Pancreas (tissue), 10 donors: ENCODE results near the gene MYO7B. TPM values are rescaled to one million over a fixed set of nuclear protein-coding genes. Genes with fewer than 3 reads are reported as not detected.

Experiments
- ATAC-seq, 4 donors: fragments of 200-7000 bp; cut with Tn5 transposase; one replicate each; pipeline versions ENCODE4 v1.8.0 to v1.9.1; 2020; ENCODE audit warnings: mild to moderate bottlenecking in 4 of 4, moderate library complexity in 4 of 4
- DNase-seq, 6 donors: peaks; one replicate each; pipeline ENCODE4 v3.0.0-alpha.2; 2020
- FAIRE-seq: peaks from 2 replicates; lab custom pipeline; 2012; peaks lifted over from hg19 to GRCh38; lab: Jason Lieb, UNC
- H3K27ac ChIP-seq, 4 donors: fragments of 200-600 bp; sonication (generic); 1 replicate in 3 of 4; 2 replicates in 1 of 4; pipeline versions ENCODE4 v1.5.0 to v1.8.0; 2020
- H3K27me3 ChIP-seq, 4 donors: fragments of 200-600 bp; one replicate each; pipeline ENCODE4 v1.8.0; 2021
- H3K36me3 ChIP-seq, 3 donors: fragments of 200-600 bp; sonication (generic) in 1 of 3; one replicate each; pipeline versions ENCODE4 v1.5.0 to v1.8.0; 2020 to 2021
- H3K4me1 ChIP-seq, 3 donors: fragments of 200-600 bp; one replicate each; pipeline ENCODE4 v1.8.0; 2021
- H3K4me3 ChIP-seq, 4 donors: fragments of 200-600 bp; sonication (generic) in 2 of 4; one replicate each; pipeline versions ENCODE4 v1.5.0 to v1.8.0; 2020 to 2021
- H3K9me3 ChIP-seq, 4 donors: fragments of 200-600 bp; one replicate each; pipeline ENCODE4 v1.8.0; 2021
- CTCF ChIP-seq, 4 donors: fragments of 200-600 bp; sonication (generic) in 3 of 4; IDR thresholded peaks; one replicate each; pipeline versions ENCODE4 v1.5.0 to v1.8.0; 2021; ENCODE audit warnings: antibody characterized with exemption in 4 of 4
- WGBS, 2 donors: extraction: QIAGEN DNeasy Blood & Tissue Kit; methylation state at CpG; one replicate each; pipeline ENCODE4 v1.1.7; 2013; 5-methylcytosine and 5-hydroxymethylcytosine counted together
- intact Hi-C, 3 donors: fragments of 100-400 bp; cut with DNase I; formaldehyde crosslinking; loops; one replicate each; pipeline versions ENCODE4 v1.11.1 to v1.14.2; 2022
- polyA plus RNA-seq, 2 donors: library from polyadenylated mRNA; stranded (reverse); fragments of 200-250 nt; gene quantifications; one replicate each; pipeline ENCODE4 v1.2.3, GENCODE V29; 2013
- total RNA-seq, 6 donors: library from RNA; stranded (reverse); fragmentation: NEBNext Ultra II Directional in 4 of 6; extraction: Animal tissue kit (Norgen Biotek cat#: 25700) in 4 of 6; gene quantifications; one replicate each; pipeline versions ENCODE4 v1.2.1 to v1.2.4, GENCODE V29; 2021 to 2023
- donor health status: healthy with polysubstance abuse.
- donor health status: DM: no; HTN: no; CAD: no; lungs with moderate emphysema.
- donor health status: DM: no; HTN: no; CAD: no.
- donor health status: control.
- donor health status: control.
- donor health status: Bipolar disorder and iron deficiency.
- donor health status: DM: yes; HTN: yes; CAD: no.
- donor health status: DM: no; HTN: no; CAD: no.
- donor health status: DM: no; HTN: no; CAD: no.
- donor health status: DM: yes; HTN: yes; CAD: no.

The MYO7B gene
- total and polyA plus RNA-seq, 8 donors, result 0.12 to 1.5 (median 0.83) TPM

GRCh38 chr2:127512362-127512761, 23.1 kb upstream of the MYO7B start:
- no peaks in the 10 kb centered on the region for H3K9me3 ChIP-seq
- ATAC-seq (no peak), DNase-seq (no peak), FAIRE-seq (no peak)
- H3K27me3 ChIP-seq, result no peaks in the 10 kb centered on the region
- no peak overlapping the region for H3K4me3 ChIP-seq
- no peaks in the 10 kb centered on the region for H3K36me3 ChIP-seq
- intact Hi-C loops, result no loop called here
- WGBS, 2 donors, result 91 to 94% methylated on average over 4 of the region's 4 CpGs
- no peak for TF ChIP-seq CTCF (IDR thresholded peaks at IDR 0.05)
- peaks cover 0 to 25% (median 0%) of the 10 kb centered on the region in 3 donors for H3K4me1 ChIP-seq
- H3K27ac ChIP-seq, result no peak overlapping the region

GRCh38 chr2:127514076-127514475, 21.4 kb upstream of the MYO7B start:
- no peaks in the 10 kb centered on the region for H3K9me3 ChIP-seq
- H3K27ac ChIP-seq, result no peak overlapping the region
- FAIRE-seq (no peak), DNase-seq (no peak), ATAC-seq (no peak)
- H3K36me3 ChIP-seq, result no peaks in the 10 kb centered on the region
- no peak overlapping the region for H3K4me3 ChIP-seq
- H3K4me1 ChIP-seq, result peaks cover 0 to 10% (median 0%) of the 10 kb centered on the region in 3 donors
- intact Hi-C loops, result no loop called here
- WGBS, 2 donors, result 69 to 77% methylated on average over 10 of the region's 10 CpGs
- no peaks in the 10 kb centered on the region for H3K27me3 ChIP-seq
- no peak for TF ChIP-seq CTCF (IDR thresholded peaks at IDR 0.05)

GRCh38 chr2:127514485-127514884, 21.0 kb upstream of the MYO7B start:
- intact Hi-C loops, result no loop called here
- Histone ChIP-seq H3K27me3 (no peaks in the 10 kb centered on the region), H3K4me3 (no peak overlapping the region), H3K27ac (no peak overlapping the region), H3K4me1 (peaks cover 0 to 10% (median 0%) of the 10 kb centered on the region in 3 donors), H3K9me3 (no peaks in the 10 kb centered on the region), H3K36me3 (no peaks in the 10 kb centered on the region)
- DNase-seq, result no peak
- ATAC-seq, result peak in 1 of 4 donors; percentile 22
- TF ChIP-seq CTCF (IDR thresholded peaks at IDR 0.05), result no peak
- 91 to 94% methylated on average over 13 of the region's 13 CpGs for WGBS, 2 donors
- FAIRE-seq, result no peak

GRCh38 chr2:127515383-127515915, 20.0 kb upstream of the MYO7B start:
- DNase-seq, result no peak
- no peaks in the 10 kb centered on the region for H3K27me3 ChIP-seq
- H3K27ac ChIP-seq, result no peak overlapping the region
- FAIRE-seq, result no peak
- 80 to 83% methylated on average over 6 of the region's 6 CpGs for WGBS, 2 donors
- TF ChIP-seq CTCF (IDR thresholded peaks at IDR 0.05), result no peak
- intact Hi-C loops, result no loop called here
- peaks cover 0 to 3% (median 0%) of the 10 kb centered on the region in 3 donors for H3K4me1 ChIP-seq
- ATAC-seq, result peak in 3 of 4 donors; percentile 19 to 70 (median 29)
- H3K36me3 ChIP-seq, result no peaks in the 10 kb centered on the region
- H3K9me3 ChIP-seq, result no peaks in the 10 kb centered on the region
- H3K4me3 ChIP-seq, result no peak overlapping the region

GRCh38 chr2:127516041-127516762, 19.3 kb upstream of the MYO7B start:
- intact Hi-C loops, result no loop called here
- DNase-seq (peak in 1 of 6 donors; percentile 39), FAIRE-seq (no peak), ATAC-seq (peak in 3 of 4 donors; percentile 39 to 51 (median 50))
- no peak for TF ChIP-seq CTCF (IDR thresholded peaks at IDR 0.05)
- no peak overlapping the region for H3K27ac ChIP-seq
- H3K36me3 ChIP-seq, result no peaks in the 10 kb centered on the region
- H3K4me1 ChIP-seq, result peaks cover 0 to 3% (median 0%) of the 10 kb centered on the region in 3 donors
- 92 to 93% methylated on average over 14 of the region's 14 CpGs for WGBS, 2 donors
- H3K4me3 ChIP-seq, result no peak overlapping the region
- H3K27me3 ChIP-seq, result no peaks in the 10 kb centered on the region
- H3K9me3 ChIP-seq, result no peaks in the 10 kb centered on the region
